ENCODE measurements around the gene CITED4.

CITED4 gene

DNA sequence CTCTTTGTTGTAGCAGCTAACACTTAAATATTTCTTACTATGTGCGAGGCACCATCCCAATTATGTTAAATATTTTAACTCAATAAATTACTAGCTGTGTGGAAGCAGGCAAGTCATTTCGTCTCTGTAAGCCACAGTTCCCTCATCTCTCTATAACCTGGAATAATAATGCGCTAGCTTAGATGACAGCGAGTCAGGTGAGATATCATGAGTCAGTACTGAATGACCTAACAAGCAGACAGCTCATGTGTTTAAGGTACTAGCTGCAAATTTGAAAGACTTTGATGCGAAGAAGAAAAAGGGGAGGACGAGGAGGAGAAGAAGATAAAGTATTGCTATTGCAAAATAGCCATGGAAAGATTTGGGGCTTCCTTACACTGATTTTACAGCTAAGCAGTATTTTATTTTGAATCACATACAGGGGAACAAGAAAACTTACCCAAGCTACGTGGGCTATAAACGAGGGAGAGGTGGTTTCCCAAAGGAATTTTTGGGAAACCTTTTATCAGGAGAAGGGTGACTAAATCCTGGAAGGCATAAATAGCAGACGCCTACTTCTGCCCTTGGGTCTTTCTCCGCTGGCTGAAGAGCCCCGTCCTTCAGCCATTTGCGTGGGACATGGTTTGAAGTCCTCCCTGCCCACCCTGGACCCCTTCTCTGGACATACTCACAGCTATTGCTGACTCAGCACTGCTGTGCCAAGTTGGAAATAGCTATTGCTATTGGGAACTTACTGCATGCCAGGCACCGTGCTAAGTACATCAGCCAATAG lies 8.9 kb downstream of the CITED4 start:
- DNase-seq (ENCODE audit: low read depth), result no peak

DNA sequence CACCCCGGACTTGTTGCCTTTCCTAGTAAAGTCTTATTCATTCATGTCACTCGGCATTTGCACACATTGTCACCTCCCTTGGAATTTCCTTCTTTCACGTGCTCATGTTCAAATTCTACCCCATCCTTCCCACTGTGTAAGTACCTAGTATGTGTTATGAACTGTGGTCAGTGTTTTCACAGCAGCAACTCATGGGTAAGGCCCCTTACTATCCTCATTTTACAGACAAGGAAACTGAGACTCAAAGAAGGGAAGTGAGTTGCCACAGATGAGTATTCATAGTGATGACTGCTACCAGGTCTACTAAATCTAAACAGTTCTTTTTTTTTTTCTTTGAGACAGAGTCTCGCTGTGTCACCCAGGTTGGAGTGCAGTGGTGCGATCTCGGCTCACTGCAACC lies 10.5 kb downstream of the CITED4 start:
- no peak for DNase-seq (ENCODE audit: low read depth)

DNA sequence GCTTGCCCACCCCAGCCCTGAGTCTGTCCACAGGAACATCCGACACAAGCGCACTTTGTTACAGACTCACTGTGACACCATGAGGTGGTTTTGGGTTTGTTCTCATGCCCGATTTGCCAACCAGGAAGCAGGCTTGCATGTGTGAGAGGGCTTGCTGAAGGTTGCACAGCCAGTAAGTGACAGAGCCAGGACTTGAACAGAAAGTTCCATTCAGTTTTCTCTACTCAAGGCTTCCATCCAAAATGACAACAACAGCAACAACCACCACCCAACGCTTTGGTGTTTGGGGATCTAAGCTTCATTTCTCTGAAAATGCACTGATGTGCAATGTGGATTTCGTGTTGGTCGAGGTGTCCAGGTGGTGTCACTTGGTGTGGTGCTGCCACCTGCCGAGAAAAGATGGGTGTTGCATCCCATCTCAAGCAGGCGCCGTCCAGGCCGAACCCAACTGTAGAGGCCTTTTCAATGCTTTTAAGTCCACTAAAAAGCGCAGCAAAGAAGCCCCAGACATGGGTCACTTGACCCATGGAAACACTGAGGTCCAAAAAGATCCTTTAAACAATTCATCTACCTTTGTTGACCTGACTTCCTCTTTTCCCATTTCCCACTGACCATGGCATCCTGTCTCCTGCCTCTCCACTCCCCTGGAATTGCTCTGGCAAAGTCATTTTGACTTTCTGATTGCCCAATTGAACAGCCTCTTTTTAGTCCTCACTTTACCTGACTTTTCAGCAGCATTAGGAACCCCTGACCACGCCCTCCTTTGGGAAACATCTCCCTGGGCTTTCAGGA lies 12.2 kb downstream of the CITED4 start:
- DNase-seq (ENCODE audit: low read depth), result no peak

DNA sequence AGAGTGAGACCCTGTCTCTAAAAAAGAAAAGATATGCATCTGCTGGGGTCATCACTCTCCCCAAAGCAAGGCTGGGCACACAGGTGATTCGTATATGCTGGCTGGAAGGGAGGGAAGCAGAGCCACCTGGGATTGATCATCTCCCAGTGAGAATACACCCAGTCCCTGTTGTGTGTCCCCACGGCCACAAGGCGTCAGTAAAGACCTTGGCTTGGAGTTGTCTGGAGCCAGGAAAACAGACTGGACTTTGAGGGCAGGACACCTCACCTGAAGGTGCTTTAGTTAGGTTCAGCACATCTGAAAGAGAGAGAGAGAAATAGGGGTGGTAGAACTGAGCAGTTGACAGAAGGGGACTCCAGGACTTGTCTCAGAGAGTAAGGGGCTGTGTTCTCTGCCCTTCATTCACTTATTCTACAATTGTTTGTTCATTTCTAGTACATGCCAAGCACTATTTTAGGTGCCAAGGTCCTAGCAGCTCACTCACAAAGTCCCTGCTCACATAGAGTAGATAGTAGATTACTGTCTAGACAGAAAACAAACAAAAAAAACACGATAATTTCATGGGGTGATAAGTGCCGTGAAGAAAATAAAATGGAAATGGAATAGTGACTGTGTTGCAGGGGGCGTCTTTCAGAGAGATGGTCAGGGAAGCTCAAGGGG lies 13.5 kb downstream of the CITED4 start:
- DNase-seq (ENCODE audit: low read depth), result no peak

DNA sequence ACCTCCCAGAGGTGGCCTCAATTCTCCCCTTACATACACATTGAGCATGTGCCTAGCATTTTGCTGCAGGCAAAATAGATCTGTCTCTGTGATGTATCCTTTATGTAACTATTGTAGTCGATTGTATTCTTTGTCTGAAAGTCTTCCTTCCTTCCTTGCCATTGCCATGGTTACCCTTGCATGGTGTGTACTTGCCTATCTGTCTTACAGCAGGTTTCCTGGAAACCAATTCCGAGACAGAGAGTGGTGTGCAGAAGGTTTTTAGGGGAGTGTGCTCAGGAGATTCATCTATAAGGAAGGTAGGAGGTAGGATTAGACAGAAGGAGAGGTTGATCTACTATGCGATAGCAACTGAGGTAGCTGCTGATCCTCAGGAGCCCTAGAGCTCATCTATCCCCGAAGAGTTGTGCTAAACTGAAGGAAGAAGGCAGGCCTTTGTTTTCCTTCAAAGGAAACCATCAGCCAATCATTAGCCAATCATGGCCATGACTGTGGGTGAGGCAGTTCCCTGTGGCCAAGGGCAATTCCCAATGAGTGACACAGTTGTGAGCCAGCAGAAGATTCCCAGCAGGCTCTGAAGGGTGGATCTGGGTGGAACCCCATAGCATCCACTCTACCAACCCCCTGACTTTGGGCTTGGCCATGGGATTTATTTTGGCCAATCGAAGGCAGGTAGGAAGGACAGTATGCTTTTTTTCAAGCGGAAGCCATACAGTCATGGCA lies 15.0 kb downstream of the CITED4 start:
- no peak for DNase-seq (ENCODE audit: low read depth)

DNA sequence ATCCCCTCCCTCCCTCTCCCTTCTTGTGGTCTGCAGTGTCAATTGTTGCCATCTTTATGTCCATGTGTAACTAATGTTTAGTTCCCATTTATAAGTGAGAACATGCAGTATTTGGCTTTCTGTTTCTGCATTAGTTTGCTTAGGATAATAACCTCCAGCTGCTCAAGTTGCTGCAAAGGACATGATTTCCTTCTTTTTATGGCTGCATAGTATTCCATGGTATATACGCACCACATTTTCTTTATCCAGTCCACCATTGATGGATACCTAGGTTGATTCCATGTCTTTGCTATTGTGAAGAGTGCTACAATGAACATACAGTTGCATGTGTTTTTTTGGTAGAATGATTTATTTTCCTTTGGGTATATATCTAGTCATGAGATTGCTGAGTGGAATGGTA lies 16.3 kb downstream of the CITED4 start:
- no peak for DNase-seq (ENCODE audit: low read depth)

DNA sequence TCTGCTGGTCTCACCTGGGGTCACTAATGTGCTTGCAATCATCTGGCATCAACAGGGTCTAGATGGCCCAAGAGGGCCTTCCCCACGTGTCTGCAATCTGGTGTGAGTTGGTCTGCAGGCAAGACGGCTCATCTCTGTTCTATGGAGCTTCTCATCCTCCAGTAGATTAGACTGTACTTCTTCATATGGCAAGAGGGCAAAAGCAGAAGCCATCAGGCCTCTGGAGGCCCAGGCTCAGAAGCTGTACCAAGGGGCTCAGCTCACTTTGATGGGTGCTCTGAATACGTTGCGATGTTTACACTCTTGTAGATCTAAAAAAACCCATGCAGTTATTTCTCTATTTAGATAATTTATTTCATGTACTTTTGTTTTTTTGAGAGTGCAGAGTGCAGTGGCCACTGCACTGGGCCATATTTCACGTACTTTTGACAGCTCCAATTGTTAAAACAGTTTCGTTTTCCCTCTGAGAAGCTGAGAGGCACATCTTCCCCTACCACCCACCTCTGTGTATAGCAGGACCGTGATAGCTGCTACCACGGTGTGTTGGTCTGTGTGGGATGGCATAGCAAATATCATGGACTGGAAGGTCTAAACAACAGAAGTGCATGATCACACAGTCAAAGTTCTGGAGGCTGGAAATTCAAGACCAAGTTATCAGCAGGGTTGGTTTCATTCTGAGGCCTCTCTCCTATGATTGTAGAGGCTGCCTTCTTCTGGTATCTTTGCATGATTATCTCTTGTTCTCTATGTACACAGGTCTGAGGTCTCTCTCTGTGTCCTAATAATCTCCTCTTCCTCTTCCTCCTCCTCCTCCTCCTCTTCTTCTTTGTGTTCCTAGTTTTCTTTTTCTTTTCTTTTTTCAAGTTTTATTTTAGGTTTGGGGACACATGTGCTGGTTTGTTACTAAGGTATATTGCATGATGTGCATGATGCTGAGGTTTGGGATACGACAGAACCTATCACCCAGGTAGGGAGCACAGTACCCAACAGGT lies 17.0 kb downstream of the CITED4 start:
- no peak for DNase-seq (ENCODE audit: low read depth)

DNA sequence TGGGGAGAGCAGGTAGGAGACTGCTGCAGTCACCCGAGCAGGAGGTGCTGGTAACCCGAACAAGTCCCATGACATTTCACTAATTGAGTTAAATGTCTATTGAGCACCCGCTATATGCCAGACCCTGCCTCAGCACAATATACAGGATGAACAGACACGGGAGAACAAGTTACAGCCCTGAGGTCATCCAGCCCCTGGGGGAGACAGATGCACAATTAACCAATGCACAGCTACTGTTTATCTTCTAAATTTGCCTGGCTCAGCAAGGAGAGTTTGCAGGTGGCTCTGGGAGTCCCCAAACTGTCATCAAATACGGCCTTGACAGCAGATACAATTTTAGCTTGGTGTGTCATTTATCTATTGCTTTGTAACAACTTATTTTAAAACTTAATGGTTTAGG lies 18.1 kb downstream of the CITED4 start:
- no peak for DNase-seq (ENCODE audit: low read depth)

DNA sequence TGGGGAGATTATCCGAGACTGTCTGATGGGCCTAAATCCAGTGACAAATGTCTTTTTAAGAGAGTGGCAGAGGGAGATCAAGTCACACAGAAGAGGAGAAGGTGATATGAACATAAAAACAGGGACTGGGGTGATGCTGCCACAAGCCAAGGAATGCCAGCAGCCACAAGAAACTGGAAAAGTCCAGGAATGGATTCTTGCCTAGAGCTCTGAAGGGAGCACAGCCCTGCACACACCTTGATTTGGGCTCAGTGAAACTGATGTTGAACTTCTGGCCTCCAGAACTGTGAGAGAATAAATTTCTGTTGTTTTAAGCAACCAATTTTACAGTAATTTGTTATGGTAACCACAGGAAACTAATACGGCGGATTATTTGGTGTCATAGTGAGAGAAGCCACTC lies 19.5 kb downstream of the CITED4 start:
- DNase-seq (ENCODE audit: low read depth), result no peak

DNA sequence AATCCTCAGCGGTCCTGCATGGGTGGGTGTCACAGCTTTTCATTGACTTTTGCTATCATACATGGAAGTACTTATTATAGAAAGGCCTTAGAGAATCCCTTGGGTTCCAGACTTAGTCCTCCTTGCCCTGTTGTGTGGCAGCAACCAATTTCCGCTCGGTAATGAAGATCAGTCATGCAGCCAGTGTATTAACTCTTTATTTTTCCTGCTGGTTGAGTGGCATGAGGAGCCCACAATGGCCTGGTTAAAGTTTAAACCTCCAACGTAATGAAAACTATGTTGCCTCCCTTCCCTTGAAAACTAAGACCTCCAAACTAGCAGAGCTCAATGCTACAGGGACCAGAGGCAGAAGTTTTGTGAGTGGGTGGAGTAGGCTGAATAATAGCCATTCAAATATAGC lies 20.0 kb downstream of the CITED4 start:
- DNase-seq (ENCODE audit: low read depth), result no peak

DNA sequence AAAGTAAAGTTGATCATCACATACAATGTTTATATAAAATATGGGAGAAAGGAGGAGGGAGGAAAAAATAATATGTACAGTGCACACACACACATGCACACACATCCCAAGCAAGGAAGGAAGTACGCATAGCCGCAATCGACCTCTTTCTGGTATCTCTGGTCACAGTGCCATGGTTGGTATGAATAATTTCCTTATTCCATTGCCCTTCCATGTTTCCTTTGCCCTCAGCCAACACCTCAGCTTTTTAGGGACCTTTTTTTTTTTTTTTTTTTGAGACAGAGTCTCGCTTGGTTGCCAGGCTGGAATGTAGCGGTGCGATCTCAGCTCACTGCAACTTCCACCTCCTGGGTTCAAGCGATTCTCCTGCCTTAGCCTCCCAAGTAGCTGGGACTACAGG lies 20.6 kb downstream of the CITED4 start:
- no peak for DNase-seq (ENCODE audit: low read depth)

DNA sequence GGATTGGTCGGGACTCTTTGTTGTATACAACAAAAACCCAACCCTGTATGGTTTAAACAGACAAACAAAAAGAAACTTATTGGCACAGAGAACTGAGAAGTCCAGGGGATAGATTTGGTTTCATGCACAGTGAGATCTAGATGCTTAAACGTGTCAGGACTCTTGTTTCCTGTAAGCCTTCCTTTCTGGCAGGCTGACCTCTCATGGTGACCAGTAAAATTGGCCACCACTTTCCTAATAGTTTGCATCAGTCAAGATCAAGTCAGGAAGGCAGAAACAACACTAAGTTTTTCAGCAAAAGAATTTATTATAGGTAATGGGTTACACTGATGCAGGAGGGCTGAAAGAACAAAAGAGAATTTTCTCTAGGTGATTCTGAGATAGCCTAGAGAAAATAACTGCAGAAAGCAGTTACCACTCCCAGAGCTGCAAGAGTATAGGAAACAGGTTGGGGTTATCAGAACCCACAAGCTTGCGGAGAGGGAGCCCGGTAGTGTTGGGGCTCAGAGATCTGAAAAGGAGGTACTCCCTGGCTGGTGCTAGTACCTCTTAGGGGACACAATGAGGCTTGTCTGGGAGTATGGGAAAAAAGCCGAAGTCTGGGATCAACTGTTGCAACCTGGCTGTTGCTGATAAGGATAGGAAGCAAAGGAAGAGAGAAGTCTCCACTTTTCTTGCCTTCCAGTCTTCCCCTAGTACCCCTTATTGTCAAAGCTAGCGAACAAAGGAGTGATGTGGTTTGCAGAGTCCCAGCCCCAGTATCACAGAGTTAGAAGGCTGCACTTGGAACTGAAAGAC lies 21.4 kb downstream of the CITED4 start:
- no peak for DNase-seq (ENCODE audit: low read depth)

DNA sequence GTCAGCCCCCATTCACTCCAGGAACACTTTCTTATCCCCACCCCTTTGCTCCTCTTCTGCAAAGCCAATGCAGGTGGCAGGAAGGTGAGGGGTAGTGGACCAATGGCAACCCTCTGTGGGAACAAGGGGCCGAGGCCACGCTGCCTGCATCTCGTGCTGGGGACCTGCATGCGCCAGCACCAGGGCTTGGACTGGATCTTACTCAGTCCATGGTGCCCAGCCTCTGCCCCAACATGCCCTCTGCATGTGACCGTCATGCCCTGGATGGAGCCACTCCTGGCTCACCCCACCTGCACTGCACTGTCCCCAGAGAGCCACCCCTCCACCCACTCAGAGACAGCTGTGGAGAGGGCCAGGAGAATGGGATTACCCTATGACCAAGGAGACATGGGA lies 22.2 kb downstream of the CITED4 start:
- no peak for DNase-seq (ENCODE audit: low read depth)

DNA sequence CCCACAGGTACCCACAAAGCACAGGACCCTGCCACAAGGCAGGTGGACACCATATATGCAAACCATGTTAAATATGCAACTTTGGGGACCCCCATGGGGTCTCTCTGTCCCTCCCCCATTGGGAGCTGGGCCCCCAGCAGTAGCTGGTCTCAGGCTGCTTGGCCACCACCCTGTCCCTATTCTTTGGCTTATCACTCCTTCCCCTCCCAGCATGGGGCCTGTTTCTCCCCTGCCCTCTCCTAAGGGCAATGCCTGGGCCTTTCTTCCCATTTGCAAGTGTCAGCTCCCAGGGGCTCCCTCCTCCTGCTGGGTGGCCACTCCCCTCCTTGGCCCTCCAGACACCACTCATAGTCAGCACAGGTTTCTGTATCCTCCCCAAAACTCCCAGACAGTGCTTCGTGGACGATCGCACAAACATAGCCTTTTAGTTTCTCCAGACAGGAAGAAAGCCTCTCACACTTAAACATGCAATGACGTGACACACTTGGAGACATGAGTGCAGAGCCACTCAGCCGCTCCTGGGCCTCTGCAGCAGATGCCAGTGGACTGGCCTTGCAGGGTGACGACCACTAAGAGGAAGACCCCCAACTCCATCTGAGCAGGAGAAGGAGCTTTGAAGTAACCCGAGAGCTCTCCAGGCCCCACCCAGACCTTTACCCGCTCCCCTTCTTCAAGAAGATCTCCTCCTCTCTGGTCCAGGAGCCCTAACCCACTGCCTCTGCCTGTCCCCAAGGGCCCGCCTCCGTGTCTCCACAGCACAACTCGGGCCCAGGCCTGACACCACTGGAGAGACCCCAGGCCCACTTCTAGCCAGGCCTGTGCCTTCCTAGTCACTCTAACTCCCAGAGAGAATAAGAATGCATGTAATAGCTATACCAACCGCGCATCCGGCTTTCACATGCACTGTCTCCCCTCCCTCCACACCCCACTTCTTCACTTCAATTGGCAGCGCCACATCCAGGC lies 22.9 kb downstream of the CITED4 start:
- DNase-seq (ENCODE audit: low read depth), result no peak

DNA sequence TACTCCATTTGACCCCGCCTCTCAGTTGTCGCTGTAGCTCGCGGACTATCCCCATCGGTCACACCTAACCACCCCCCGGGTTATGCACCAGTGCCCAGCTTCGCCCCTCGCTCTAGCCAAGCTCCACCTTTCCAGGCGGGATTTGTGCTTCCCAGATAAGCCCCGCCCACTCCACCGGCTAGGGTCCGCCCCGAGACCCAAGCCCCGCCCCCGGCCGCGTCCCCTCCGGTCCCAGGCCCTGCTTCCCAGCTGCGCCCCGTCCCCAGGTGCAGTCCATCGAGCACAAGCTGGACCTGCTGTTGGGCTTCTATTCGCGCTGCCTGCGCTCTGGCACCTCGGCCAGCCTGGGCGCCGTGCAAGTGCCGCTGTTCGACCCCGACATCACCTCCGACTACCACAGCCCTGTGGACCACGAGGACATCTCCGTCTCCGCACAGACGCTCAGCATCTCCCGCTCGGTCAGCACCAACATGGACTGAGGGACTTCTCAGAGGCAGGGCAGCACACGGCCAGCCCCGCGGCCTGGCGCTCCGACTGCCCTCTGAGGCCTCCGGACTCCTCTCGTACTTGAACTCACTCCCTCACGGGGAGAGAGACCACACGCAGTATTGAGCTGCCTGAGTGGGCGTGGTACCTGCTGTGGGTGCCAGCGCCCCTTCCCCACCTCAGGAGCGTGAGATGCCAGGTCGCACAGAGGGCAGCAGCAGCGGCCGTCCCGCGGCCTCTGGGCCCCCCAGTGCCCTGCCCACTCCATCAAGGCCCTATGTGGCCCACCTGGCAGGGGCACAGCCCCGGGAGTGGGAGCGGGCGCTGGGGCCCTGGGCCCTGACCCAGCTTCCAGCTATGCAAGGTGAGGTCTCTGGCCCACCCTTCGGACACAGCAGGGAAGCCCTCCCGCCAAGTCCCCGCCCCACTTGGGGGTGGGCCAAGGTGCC lies 23.9 kb downstream of the CITED4 start:
- DNase-seq (ENCODE audit: low read depth), result no peak

DNA sequence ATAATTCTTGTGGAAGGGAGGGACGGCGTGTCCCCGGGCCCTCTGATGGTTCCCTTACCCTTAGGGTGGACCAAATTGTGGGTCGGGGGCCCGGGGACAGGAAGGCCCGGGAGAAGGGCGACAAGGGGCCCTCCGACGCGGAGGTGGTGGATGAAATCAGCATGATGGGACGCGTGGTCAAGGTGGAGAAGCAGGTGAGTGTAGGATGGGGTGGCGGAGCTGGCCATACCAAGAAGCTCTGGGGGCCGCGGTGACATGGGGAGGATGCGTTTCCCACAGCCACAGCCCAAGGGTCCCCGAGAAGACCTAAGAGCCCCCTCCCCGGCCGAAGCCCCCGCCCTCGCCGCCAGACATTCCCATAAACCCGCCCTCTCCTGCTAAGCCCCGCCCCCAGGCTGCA lies 24.6 kb downstream of the CITED4 start:
- no peak for DNase-seq (ENCODE audit: low read depth)

DNA sequence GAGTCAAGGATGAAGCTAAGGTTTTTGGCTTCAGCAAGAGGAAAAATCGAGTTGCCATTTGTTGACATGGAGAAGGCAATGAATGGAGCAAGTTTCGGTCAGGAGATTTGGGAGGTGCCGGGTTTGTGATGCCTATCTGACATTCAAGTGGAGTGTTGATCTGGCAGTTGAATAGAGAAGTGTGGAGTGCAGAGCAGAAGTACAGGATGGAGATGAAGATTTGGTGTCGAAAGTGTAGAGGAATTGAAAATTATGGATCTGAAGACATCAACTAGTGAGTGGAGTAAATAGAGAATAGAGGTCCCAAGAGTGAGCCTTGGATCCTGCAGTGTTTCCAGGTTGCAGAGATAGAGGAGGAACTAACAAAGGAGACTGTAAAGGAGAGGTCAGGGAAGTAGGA lies 25.9 kb downstream of the CITED4 start:
- DNase-seq (ENCODE audit: low read depth), result no peak

DNA sequence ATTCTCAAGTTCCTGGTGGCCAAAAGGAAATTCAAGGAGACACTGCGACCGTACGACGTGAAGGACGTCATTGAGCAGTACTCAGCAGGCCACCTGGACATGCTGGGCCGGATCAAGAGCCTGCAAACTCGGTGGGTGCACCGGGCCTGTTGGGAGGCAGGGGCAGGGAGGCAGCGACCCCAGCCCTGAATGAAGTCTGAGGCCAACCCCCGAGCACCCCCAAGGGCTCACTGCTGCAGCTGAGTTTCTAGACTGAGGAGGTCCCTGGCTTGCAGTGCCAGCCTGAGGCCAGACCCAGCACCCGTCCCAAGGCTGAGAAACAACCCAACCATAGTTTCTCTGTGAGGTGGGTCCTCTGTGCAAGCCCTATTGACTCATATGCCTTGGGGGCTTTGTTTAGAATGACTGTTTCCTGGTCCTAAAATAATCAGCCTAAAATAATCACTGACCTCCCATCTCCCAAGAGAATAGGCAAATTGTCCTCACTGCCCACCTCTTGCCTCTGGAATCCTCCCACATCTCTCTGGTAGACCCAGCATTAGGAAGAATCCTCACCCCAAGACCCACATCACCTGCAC lies 27.1 kb downstream of the CITED4 start:
- no peak for DNase-seq (ENCODE audit: low read depth)
